H1 (cell line): ENCODE results near the gene KIDINS220. TPM values are rescaled to one million over a fixed set of nuclear protein-coding genes. Genes with fewer than 3 reads are reported as not detected.

Experiments
- CTCF ChIA-PET: fragments of 300-600 bp; sonication (Branson Sonifier 250); formaldehyde crosslinking; loops from one replicate; lab custom pipeline; 2021; ENCODE audit not compliant: partially characterized antibody; lab: Charles Lee
- POLR2A ChIA-PET: fragments of 300-600 bp; sonication (Branson Sonifier 250); formaldehyde crosslinking; loops from one replicate; lab custom pipeline; 2021; ENCODE audit warnings: inconsistent platforms; ENCODE audit not compliant: partially characterized antibody; lab: Charles Lee
- DNase-seq, 2 experiments: peaks; one replicate each; pipeline versions ENCODE4 v3.0.0 to v3.0.0-alpha.2; 2010 to 2022; ENCODE audit warnings: low spot score in 2 of 2, low read depth in 1 of 2, mixed read lengths in 1 of 2
- FAIRE-seq: peaks from 2 replicates; lab custom pipeline; 2011; peaks lifted over from hg19 to GRCh38; lab: Jason Lieb, UNC
- H2AFZ ChIP-seq: 2 replicates; pipeline ENCODE4 v1.8.1; 2012; ENCODE audit warnings: low read length, inconsistent platforms
- H2AK5ac ChIP-seq: 2 replicates; pipeline ENCODE4 v1.6.1; 2013; ENCODE audit warnings: low read depth, low read length
- H2BK120ac ChIP-seq: replicated peaks from 2 replicates; pipeline ENCODE3; 2013; ENCODE audit warnings: low read depth, low read length, inconsistent platforms
- H2BK12ac ChIP-seq: 2 replicates; pipeline ENCODE4 v1.6.1; 2013; ENCODE audit warnings: low read depth, low read length
- H2BK15ac ChIP-seq: 2 replicates; pipeline ENCODE4 v1.6.1; 2013; ENCODE audit warnings: low read length
- H2BK20ac ChIP-seq: 2 replicates; pipeline ENCODE4 v1.6.1; 2013; ENCODE audit warnings: low read length
- H2BK5ac ChIP-seq: 2 replicates; pipeline ENCODE4 v1.6.1; 2013; ENCODE audit warnings: low read depth, low read length
- H3K14ac ChIP-seq: 2 replicates; pipeline ENCODE4 v1.6.1; 2013; ENCODE audit warnings: inconsistent platforms; ENCODE audit not compliant: insufficient read length
- H3K18ac ChIP-seq: 2 replicates; pipeline ENCODE4 v1.6.1; 2013; ENCODE audit warnings: low read length; ENCODE audit errors: extremely low read depth
- H3K23ac ChIP-seq: 2 replicates; pipeline ENCODE4 v1.6.1; 2013; ENCODE audit warnings: inconsistent platforms; ENCODE audit not compliant: insufficient read length
- H3K23me2 ChIP-seq: 2 replicates; pipeline ENCODE4 v1.6.1; 2013; ENCODE audit warnings: low read depth, low read length
- H3K27ac ChIP-seq: 2 replicates; pipeline ENCODE4 v1.6.1; 2011; ENCODE audit warnings: low read depth, low read length, inconsistent platforms
- H3K27me3 ChIP-seq, 4 experiments: replicated peaks in 1 of 4; 1 replicate in 1 of 4; 2 replicates in 3 of 4; pipeline versions ENCODE4 v1.6.1 to v1.8.1; 2011 to 2013; ENCODE audit warnings: low read length in 3 of 4, mild to moderate bottlenecking in 3 of 4, inconsistent platforms in 2 of 4, mixed read lengths in 2 of 4, moderate library complexity in 1 of 4; ENCODE audit not compliant: control insufficient read depth in 3 of 4, insufficient read depth in 3 of 4; ENCODE audit errors: extremely low read depth in 1 of 4
- H3K36me3 ChIP-seq, 4 experiments: 2 replicates each; pipeline versions ENCODE4 v1.6.1 to v1.8.1; 2011 to 2013; ENCODE audit warnings: mild to moderate bottlenecking in 4 of 4, low read length in 3 of 4, moderate library complexity in 2 of 4, control low read depth in 1 of 4, inconsistent platforms in 1 of 4; ENCODE audit not compliant: insufficient read depth in 4 of 4, control insufficient read depth in 2 of 4
- H3K4ac ChIP-seq: replicated peaks from 2 replicates; pipeline ENCODE3; 2013; ENCODE audit warnings: low read length, low read depth, mixed read lengths, inconsistent platforms; ENCODE audit not compliant: insufficient read length
- H3K4me1 ChIP-seq, 4 experiments: replicated peaks in 1 of 4; 1 replicate in 1 of 4; 2 replicates in 3 of 4; pipeline versions ENCODE4 v1.6.1 to v1.8.1; 2011 to 2013; ENCODE audit warnings: low read length in 3 of 4, inconsistent platforms in 2 of 4, mixed read lengths in 1 of 4; ENCODE audit not compliant: insufficient read depth in 4 of 4, control insufficient read depth in 3 of 4
- H3K4me2 ChIP-seq, 2 experiments: 2 replicates each; pipeline versions ENCODE4 v1.6.1 to v1.8.1; 2011 to 2013; ENCODE audit warnings: low read depth in 2 of 2, low read length in 2 of 2, control low read depth in 1 of 2, inconsistent platforms in 1 of 2, mild to moderate bottlenecking in 1 of 2; ENCODE audit not compliant: insufficient read depth in 1 of 2
- H3K4me3 ChIP-seq, 4 experiments: fragments of 200-600, 300-600 bp in 1 of 4; sonication (generic), shearing (Covaris generic), sonication (Bioruptor Twin) in 1 of 4; 2 replicates each; pipeline versions ENCODE4 v1.5.1 to v1.8.1; 2011 to 2016; ENCODE audit warnings: low read length in 4 of 4, low read depth in 3 of 4, control low read depth in 2 of 4, inconsistent platforms in 2 of 4, mild to moderate bottlenecking in 2 of 4, mixed read lengths in 1 of 4, moderate library complexity in 1 of 4; ENCODE audit not compliant: insufficient read depth in 2 of 4; ENCODE audit errors: extremely low read depth in 1 of 4
- H3K56ac ChIP-seq: replicated peaks from 2 replicates; pipeline ENCODE3; 2013; ENCODE audit warnings: low read depth, mild to moderate bottlenecking, mixed read lengths, low read length, inconsistent platforms; ENCODE audit not compliant: insufficient read length
- H3K79me1 ChIP-seq: 2 replicates; pipeline ENCODE4 v1.6.1; 2013; ENCODE audit warnings: low read depth, low read length, control low read depth
- H3K79me2 ChIP-seq, 2 experiments: 2 replicates each; pipeline versions ENCODE4 v1.6.1 to v1.8.1; 2012 to 2013; ENCODE audit warnings: low read length in 2 of 2, mild to moderate bottlenecking in 2 of 2, inconsistent platforms in 1 of 2; ENCODE audit not compliant: insufficient read depth in 2 of 2, control insufficient read depth in 1 of 2
- H3K9ac ChIP-seq, 4 experiments: replicated peaks in 1 of 4; 1 replicate in 1 of 4; 2 replicates in 3 of 4; pipeline versions ENCODE4 v1.6.1 to v1.8.1; 2011 to 2013; ENCODE audit warnings: low read depth in 3 of 4, low read length in 3 of 4, control low read depth in 2 of 4, mild to moderate bottlenecking in 2 of 4, moderate library complexity in 2 of 4, inconsistent platforms in 1 of 4; ENCODE audit errors: extremely low read depth in 1 of 4
- H3K9me3 ChIP-seq, 2 experiments: 2 replicates each; pipeline versions ENCODE4 v1.6.1 to v1.8.1; 2012 to 2013; ENCODE audit warnings: mild to moderate bottlenecking in 2 of 2, moderate library complexity in 2 of 2, control low read depth in 1 of 2, inconsistent platforms in 1 of 2, low read depth in 1 of 2, low read length in 1 of 2, mixed read lengths in 1 of 2; ENCODE audit not compliant: insufficient read depth in 2 of 2
- H4K20me1 ChIP-seq, 2 experiments: replicated peaks in 1 of 2; 2 replicates each; pipeline versions ENCODE3 to v1.8.1; 2011 to 2013; ENCODE audit warnings: inconsistent platforms in 2 of 2, low read length in 2 of 2, mild to moderate bottlenecking in 1 of 2; ENCODE audit not compliant: insufficient read depth in 2 of 2, control insufficient read depth in 1 of 2
- H4K5ac ChIP-seq: 2 replicates; pipeline ENCODE4 v1.6.1; 2013; ENCODE audit warnings: low read length, low read depth, mixed read lengths, inconsistent platforms; ENCODE audit not compliant: insufficient read length
- H4K8ac ChIP-seq: 2 replicates; pipeline ENCODE4 v1.8.0; 2013; ENCODE audit warnings: mild to moderate bottlenecking, moderate library complexity, low read length, inconsistent platforms; ENCODE audit not compliant: insufficient read depth; ENCODE audit errors: extremely low read depth
- H4K91ac ChIP-seq: replicated peaks from 2 replicates; pipeline ENCODE3; 2013; ENCODE audit warnings: low read length, mixed read lengths, inconsistent platforms; ENCODE audit not compliant: insufficient read length
- ASH2L ChIP-seq: fragments of 200-600, 300-600 bp; sonication (generic); IDR thresholded peaks from one replicate; pipeline ENCODE4 v1.7.1; 2017; ENCODE audit warnings: low read length
- ATF2 ChIP-seq: IDR thresholded peaks from 2 replicates; pipeline ENCODE4 v1.6.1; 2012; ENCODE audit warnings: low read length, inconsistent platforms
- BACH1 ChIP-seq: IDR thresholded peaks from 2 replicates; pipeline ENCODE4 v1.6.1; 2012; ENCODE audit warnings: low read length, improper control_type of control experiment
- CHD1 ChIP-seq: IDR thresholded peaks from 2 replicates; pipeline ENCODE4 v1.6.1; 2012; ENCODE audit warnings: low read depth, low read length, improper control_type of control experiment
- HDAC2 ChIP-seq, 2 experiments: fragments of 300-600 bp in 1 of 2; sonication (generic) in 1 of 2; IDR thresholded peaks; 2 replicates each; pipeline ENCODE4 v1.6.1; 2011 to 2012; ENCODE audit warnings: low read depth in 2 of 2, low read length in 2 of 2, mild to moderate bottlenecking in 2 of 2, moderate library complexity in 2 of 2, borderline replicate concordance in 1 of 2, inconsistent platforms in 1 of 2
- PHF8 ChIP-seq: fragments of 200-600 bp; sonication (generic); conservative IDR thresholded peaks from 2 replicates; pipeline ENCODE4 v1.7.1; 2012; ENCODE audit warnings: low read depth, mild to moderate bottlenecking, inconsistent platforms, low read length, moderate library complexity
- SIN3A ChIP-seq, 2 experiments: IDR thresholded peaks in 1 of 2; conservative IDR thresholded peaks in 1 of 2; 2 replicates each; pipeline ENCODE4 v1.6.1; 2011 to 2012; ENCODE audit warnings: low read length in 2 of 2, improper control_type of control experiment in 1 of 2, low read depth in 1 of 2, mild to moderate bottlenecking in 1 of 2
- TAF1 ChIP-seq: IDR thresholded peaks from 2 replicates; pipeline ENCODE4 v1.6.1; 2011; ENCODE audit warnings: mild to moderate bottlenecking, low read depth, low read length
- WGBS, 2 experiments: shearing (Covaris generic) in 1 of 2; methylation state at CpG; one replicate each; pipeline versions ENCODE4 v1.1.6 to v1.1.7; 2013 to 2015; ENCODE audit warnings: low lambda C conversion rate in 2 of 2, mixed read lengths in 2 of 2, inconsistent platforms in 1 of 2, low coverage in 1 of 2, missing lambda C conversion rate in 1 of 2; ENCODE audit not compliant: insufficient replicate concordance in 2 of 2, insufficient coverage in 1 of 2, insufficient read length in 1 of 2; ENCODE audit errors: extremely low coverage in 1 of 2, missing lambda C conversion rate in 1 of 2; 5-methylcytosine and 5-hydroxymethylcytosine counted together
- polyA plus RNA-seq, 7 experiments: library from polyadenylated mRNA; depleted of rRNA in 3 of 7; stranded (reverse) in 5 of 7; unstranded in 2 of 7; fragments of >200 nt in 5 of 7; fragments of 200-250 nt in 2 of 7; gene quantifications; 1 replicate in 5 of 7; 2 replicates in 1 of 7; 4 replicates in 1 of 7; pipeline versions ENCODE4 v1.2.1 to v1.2.3, GENCODE V29; 2011 to 2013; ENCODE audit warnings: missing spikeins in 2 of 7, mixed read lengths in 2 of 7
- total RNA-seq: library from RNA; stranded (reverse); fragmentation: NEBNext Ultra II Directional; extraction: Animal tissue kit (Norgen Biotek cat#: 25700); gene quantifications from 2 replicates; pipeline ENCODE4 v1.2.1, GENCODE V29; 2021

The KIDINS220 gene
- total and polyA plus RNA-seq, 2 of the 8 experiments (the other 6 are each of a cell fraction or from before 2014, with no cell fraction given): 21.2 to 27.1 TPM

GRCh38 chr2:8680822-8681760 is 156.3 kb downstream of the KIDINS220 start:
- WGBS, 2 experiments: 2% methylated on average over 24 of the region's 30 CpGs; no CpG with 5 or more reads in 1 of the 2 experiments
- peaks cover 10 to 11% of the 10 kb centered on the region in 2 experiments for H4K20me1 ChIP-seq
- peak overlapping the region; percentile 43 for H3K56ac ChIP-seq
- H3K9ac ChIP-seq: peak overlapping the region in 3 of 4 experiments; percentile 24 to 44 (median 38); a peak in 5 of 7 replicates
- peaks cover 7 to 38% (median 17%) of the 10 kb centered on the region in 4 experiments for H3K4me1 ChIP-seq
- DNase-seq: peak in 1 of 2 experiments; percentile 76
- H3K18ac ChIP-seq: peak overlapping the region; percentile 86
- peak overlapping the region; percentile 54 for H4K91ac ChIP-seq
- no peaks in the 10 kb centered on the region for H3K9me3 ChIP-seq
- H4K5ac ChIP-seq: peak overlapping the region; percentile 83
- H2BK12ac ChIP-seq: peak overlapping the region; percentile 91; the same call in 1 of the 2 replicates
- no peak overlapping the region for H2AFZ ChIP-seq
- H2BK20ac ChIP-seq: no peak overlapping the region
- no peak overlapping the region for H3K23ac ChIP-seq
- H2AK5ac ChIP-seq: no peak overlapping the region; the same call in 1 of the 2 replicates
- CTCF ChIA-PET: interaction anchor here (0.6 to 2.5 kb wide), 13 partner anchors 12 to 1254 kb away, joined by 3 to 6 read pairs (median 3); no protein-coding TSS in a partner anchor
- H2BK15ac ChIP-seq: no peak overlapping the region
- no peaks in the 10 kb centered on the region for H3K79me1 ChIP-seq
- POLR2A ChIA-PET: interaction anchor here (0.5 to 4.1 kb wide), 38 partner anchors 10 to 1583 kb away, joined by 3 to 23 read pairs (median 4); no protein-coding TSS in a partner anchor
- peaks cover 3 to 17% of the 10 kb centered on the region in 2 experiments; a peak in 3 of 4 replicates for H3K79me2 ChIP-seq
- peak overlapping the region; percentile 58; the same call in 1 of the 2 replicates for H3K27ac ChIP-seq
- H3K36me3 ChIP-seq: peaks cover 0 to 7% (median 0%) of the 10 kb centered on the region in 4 experiments; a peak in 2 of 8 replicates
- H4K8ac ChIP-seq: no peak overlapping the region
- peak overlapping the region; percentile 85 to 97 for H3K4me2 ChIP-seq
- peak overlapping the region; percentile 54 to 69 (median 59) for H3K4me3 ChIP-seq
- peak overlapping the region; percentile 52 for H2BK120ac ChIP-seq
- H3K23me2 ChIP-seq: peaks cover 45% of the 10 kb centered on the region
- peak overlapping the region; percentile 78 for H2BK5ac ChIP-seq
- H3K4ac ChIP-seq: no peak overlapping the region
- no peak overlapping the region for H3K14ac ChIP-seq
- peaks cover 5 to 46% (median 32%) of the 10 kb centered on the region in 4 experiments for H3K27me3 ChIP-seq
- no peak for FAIRE-seq
- TF ChIP-seq SIN3A (conservative IDR thresholded peaks at IDR 0.05 in 1 of 2, IDR thresholded peaks at IDR 0.05 in 1 of 2; ENCODE audit: low read depth in 1 of 2, low read length in 2 of 2): no peak
- no peak for TF ChIP-seq TAF1
- no peak for TF ChIP-seq ATF2
- TF ChIP-seq HDAC2 (IDR thresholded peaks at IDR 0.05; ENCODE audit: borderline replicate concordance in 1 of 2, low read depth in 2 of 2, low read length in 2 of 2): peak in 1 of 2 experiments; percentile 40; a peak in 1 of 4 replicates
- no peak for TF ChIP-seq CHD1
- no peak for TF ChIP-seq BACH1
- peak; percentile 24 for TF ChIP-seq ASH2L
- 0 out of 2 replicates have a peak, but pooled peaks have one; percentile 16 for TF ChIP-seq PHF8
